Peyer's patch (tissue), 4 donors: ENCODE results near the gene ADAMTSL3. TPM values are rescaled to one million over a fixed set of nuclear protein-coding genes. Genes with fewer than 3 reads are reported as not detected.

Source experiments
- DNase-seq, 3 donors: peaks; one replicate each; pipeline ENCODE4 v3.0.0-alpha.2; 2017 to 2019
- H3K27ac ChIP-seq, 4 donors: fragments of 200-600 bp; sonication (generic); one replicate each; pipeline ENCODE4 v1.5.1; 2016 to 2019
- H3K27me3 ChIP-seq, 2 donors: fragments of 200-600 bp; sonication (generic); one replicate each; pipeline ENCODE4 v1.5.1; 2019
- H3K36me3 ChIP-seq, 3 donors: fragments of 200-600 bp; sonication (generic); one replicate each; pipeline ENCODE4 v1.5.1; 2016 to 2019
- H3K4me1 ChIP-seq, 4 donors: fragments of 200-600 bp; sonication (generic); one replicate each; pipeline ENCODE4 v1.5.1; 2016 to 2019
- H3K4me3 ChIP-seq, 4 donors: fragments of 200-600 bp; sonication (generic); 1 replicate in 3 of 4; 2 replicates in 1 of 4; pipeline ENCODE4 v1.5.1; 2016 to 2019; ENCODE audit warnings: mild to moderate bottlenecking in 1 of 4
- H3K9me3 ChIP-seq, 4 donors: fragments of 200-600 bp; sonication (generic); one replicate each; pipeline ENCODE4 v1.5.1; 2016 to 2019; ENCODE audit warnings: mild to moderate bottlenecking in 1 of 4
- POLR2A ChIP-seq, 2 donors: fragments of 450-650 bp; IDR thresholded peaks; one replicate each; pipeline ENCODE4 v1.5.1; 2017; ENCODE audit warnings: antibody characterized with exemption in 2 of 2, mild to moderate bottlenecking in 2 of 2, moderate library complexity in 2 of 2
- total RNA-seq, 4 donors: library from RNA; depleted of rRNA; stranded (reverse); fragments of >200 nt; gene quantifications; one replicate each; pipeline ENCODE4 v1.1.0, GENCODE V29; 2016
- TF ChIP-seq, protein P1 (sequence below), 6 experiments: fragments of 450-650 bp in 4 of 6; fragments of 200-600 bp in 2 of 6; sonication (generic) in 1 of 6; IDR thresholded peaks; one replicate each; pipeline ENCODE4 v1.5.1; 2017 to 2019; ENCODE audit warnings: antibody characterized with exemption in 6 of 6, mild to moderate bottlenecking in 3 of 6, moderate library complexity in 1 of 6

The ADAMTSL3 gene
- total RNA-seq, 4 donors from 2014 or later, result 0.94 to 9.1 (median 2.8) TPM

DNA sequence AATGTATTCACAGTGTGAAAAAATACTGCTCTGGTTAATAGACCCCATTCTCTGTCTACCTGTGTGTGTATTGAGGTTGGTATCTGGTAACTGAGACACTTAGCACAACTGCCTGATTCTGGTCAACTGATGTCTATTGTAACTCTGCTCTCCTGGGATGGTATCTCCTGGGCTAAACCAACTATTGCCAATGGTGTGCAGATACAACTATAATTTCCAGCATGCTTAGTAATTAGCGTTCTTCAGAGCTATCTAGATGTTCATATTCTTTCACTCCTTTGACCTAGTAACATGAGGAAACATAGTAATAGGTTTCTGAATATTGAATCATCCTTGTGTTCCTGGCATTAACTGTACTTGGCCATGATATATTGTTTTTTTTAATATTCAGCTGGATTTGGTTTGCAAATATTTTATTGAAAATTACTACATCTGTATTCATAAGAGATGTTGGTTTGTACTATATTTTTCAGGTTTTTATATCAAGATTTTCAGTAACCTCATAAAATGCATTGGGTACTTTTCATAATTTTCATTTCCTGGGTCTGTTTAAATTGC is 16.8 kb downstream of the ADAMTSL3 start:
- no peaks in the 10 kb centered on the region for H3K27me3 ChIP-seq
- H3K4me3 ChIP-seq, result no peak overlapping the region
- H3K4me1 ChIP-seq, result no peaks in the 10 kb centered on the region
- DNase-seq, result no peak
- H3K36me3 ChIP-seq, result no peaks in the 10 kb centered on the region
- H3K27ac ChIP-seq, result no peak overlapping the region
- H3K9me3 ChIP-seq, result no peaks in the 10 kb centered on the region
- TF ChIP-seq, protein P1, sequence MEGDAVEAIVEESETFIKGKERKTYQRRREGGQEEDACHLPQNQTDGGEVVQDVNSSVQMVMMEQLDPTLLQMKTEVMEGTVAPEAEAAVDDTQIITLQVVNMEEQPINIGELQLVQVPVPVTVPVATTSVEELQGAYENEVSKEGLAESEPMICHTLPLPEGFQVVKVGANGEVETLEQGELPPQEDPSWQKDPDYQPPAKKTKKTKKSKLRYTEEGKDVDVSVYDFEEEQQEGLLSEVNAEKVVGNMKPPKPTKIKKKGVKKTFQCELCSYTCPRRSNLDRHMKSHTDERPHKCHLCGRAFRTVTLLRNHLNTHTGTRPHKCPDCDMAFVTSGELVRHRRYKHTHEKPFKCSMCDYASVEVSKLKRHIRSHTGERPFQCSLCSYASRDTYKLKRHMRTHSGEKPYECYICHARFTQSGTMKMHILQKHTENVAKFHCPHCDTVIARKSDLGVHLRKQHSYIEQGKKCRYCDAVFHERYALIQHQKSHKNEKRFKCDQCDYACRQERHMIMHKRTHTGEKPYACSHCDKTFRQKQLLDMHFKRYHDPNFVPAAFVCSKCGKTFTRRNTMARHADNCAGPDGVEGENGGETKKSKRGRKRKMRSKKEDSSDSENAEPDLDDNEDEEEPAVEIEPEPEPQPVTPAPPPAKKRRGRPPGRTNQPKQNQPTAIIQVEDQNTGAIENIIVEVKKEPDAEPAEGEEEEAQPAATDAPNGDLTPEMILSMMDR (IDR thresholded peaks at IDR 0.05), result no peak
- no peak for TF ChIP-seq POLR2A (IDR thresholded peaks at IDR 0.05)

DNA sequence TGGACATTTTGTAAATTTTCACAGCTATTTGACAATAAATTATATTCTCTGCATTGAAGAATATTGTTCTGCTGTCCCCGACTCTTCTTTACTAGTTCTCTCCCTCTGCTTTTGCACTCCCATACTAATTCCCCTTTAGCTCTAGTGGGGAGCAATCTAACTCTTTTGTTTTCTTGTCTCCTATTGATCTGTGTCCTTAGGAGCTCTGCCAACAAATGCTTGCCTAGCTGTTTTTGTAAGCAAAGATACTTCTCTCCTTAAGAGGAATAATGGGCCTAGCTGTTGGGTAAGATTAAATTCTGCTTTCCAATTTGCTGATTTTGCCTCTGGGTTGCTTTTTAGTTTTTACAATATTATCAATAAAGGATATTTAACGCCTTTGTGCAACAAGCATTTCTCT is 17.7 kb downstream of the ADAMTSL3 start:
- TF ChIP-seq POLR2A (IDR thresholded peaks at IDR 0.05), result no peak
- TF ChIP-seq, protein P1 (IDR thresholded peaks at IDR 0.05), result no peak
- Histone ChIP-seq H3K27ac (no peak overlapping the region), H3K9me3 (no peaks in the 10 kb centered on the region), H3K27me3 (no peaks in the 10 kb centered on the region), H3K4me3 (no peak overlapping the region), H3K36me3 (no peaks in the 10 kb centered on the region), H3K4me1 (no peaks in the 10 kb centered on the region)
- no peak for DNase-seq

DNA sequence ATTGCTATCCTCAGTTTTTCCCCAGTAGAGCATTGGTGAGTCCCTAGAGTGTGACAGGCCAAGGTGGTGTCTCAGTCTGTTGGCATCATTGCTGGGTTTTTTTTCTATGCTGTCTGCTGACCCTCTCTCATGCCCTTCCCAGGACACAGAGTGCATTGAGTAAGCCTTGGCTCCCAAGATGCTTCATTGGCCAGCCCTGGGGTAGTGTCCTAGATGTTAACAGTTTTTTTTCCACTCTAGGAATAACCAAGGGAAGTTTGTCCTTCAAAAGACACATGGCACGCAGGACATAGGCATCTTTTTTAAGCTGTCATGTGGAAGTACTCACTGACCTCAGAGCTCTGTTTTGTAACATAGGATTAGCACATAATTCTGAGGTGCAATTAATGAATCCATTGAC is 19.5 kb downstream of the ADAMTSL3 start:
- Histone ChIP-seq H3K36me3 (no peaks in the 10 kb centered on the region), H3K4me3 (no peak overlapping the region), H3K4me1 (no peaks in the 10 kb centered on the region), H3K9me3 (no peaks in the 10 kb centered on the region), H3K27ac (no peak overlapping the region), H3K27me3 (no peaks in the 10 kb centered on the region)
- no peak for TF ChIP-seq POLR2A (IDR thresholded peaks at IDR 0.05)
- TF ChIP-seq, protein P1 (IDR thresholded peaks at IDR 0.05), result no peak
- DNase-seq, result no peak

DNA sequence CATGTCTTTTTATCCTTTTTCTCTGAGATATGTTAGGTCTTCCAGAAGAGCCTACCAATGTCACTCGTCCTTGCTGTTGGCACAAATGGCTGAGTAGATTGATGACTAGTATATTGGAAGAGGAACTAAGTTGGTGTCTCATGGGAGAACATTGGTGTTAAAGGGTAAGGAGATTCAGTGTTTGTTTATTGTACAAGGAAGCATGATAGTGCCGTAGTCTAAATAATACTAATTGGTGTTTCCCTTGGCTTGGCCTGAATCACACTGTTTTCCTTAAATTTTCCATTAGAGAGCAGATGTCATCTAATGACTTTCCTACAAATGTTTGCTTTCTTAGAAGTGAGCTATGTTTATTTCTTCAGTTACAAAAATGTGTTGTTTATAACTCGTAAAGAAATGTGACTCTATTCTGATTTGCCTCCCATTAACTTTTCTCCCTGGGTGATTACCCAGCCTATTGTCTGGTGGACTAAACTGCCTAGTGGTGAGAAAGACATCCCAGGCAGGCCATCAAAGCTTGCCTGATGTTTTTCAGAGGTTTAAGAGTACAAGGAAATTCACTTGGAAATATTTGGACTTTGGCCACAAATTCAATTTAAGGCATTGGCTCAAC is 28.7 kb downstream of the ADAMTSL3 start:
- Histone ChIP-seq H3K27ac (no peak overlapping the region), H3K36me3 (no peaks in the 10 kb centered on the region), H3K4me1 (no peaks in the 10 kb centered on the region), H3K9me3 (no peaks in the 10 kb centered on the region), H3K4me3 (no peak overlapping the region), H3K27me3 (no peaks in the 10 kb centered on the region)
- no peak for DNase-seq
- no peak for TF ChIP-seq POLR2A (IDR thresholded peaks at IDR 0.05)
- TF ChIP-seq, protein P1 (IDR thresholded peaks at IDR 0.05), result no peak

DNA sequence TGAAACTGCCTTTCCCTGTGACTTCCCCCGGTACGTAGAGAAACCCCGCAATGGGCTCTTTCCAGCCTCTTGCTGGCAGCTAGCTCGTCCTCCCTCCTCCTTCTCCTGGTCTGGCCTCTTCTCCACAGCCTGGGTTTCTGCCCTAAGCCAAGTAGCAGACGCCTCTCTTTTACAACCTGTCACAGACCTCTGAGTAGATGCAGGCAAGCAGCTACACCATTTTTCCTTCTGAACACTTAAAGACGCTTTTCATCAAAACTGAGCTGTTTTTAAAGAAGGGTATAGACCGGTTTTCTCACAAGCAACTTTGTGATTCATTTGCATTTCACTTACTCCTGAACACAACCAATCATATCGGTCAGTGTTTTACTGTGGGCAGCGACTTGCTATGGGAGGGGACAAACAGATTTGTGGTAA is 32.0 kb downstream of the ADAMTSL3 start:
- Histone ChIP-seq H3K4me3 (no peak overlapping the region), H3K27me3 (no peaks in the 10 kb centered on the region), H3K4me1 (no peaks in the 10 kb centered on the region), H3K36me3 (no peaks in the 10 kb centered on the region), H3K27ac (peak overlapping the region in 1 of 4 donors; percentile 7), H3K9me3 (no peaks in the 10 kb centered on the region)
- no peak for DNase-seq
- TF ChIP-seq POLR2A (IDR thresholded peaks at IDR 0.05), result no peak
- TF ChIP-seq, protein P1 (IDR thresholded peaks at IDR 0.05), result no peak
